NCI-H82 (cell line): ENCODE data around the gene CCR9.

Experiments
- DNase-seq: peaks from one replicate; lab custom pipeline; 2025; lab: John Stamatoyannopoulos, UW

Gene CCR9

GRCh38 chr3:45907769-45908705, 21.7 kb downstream of the CCR9 start:
- no peak for DNase-seq

- DNase-seq: no peak
Measured at GRCh38 chr3:45908761-45909160, 22.4 kb downstream of the CCR9 start.

- DNase-seq: no peak
Measured at GRCh38 chr3:45909542-45909941, 23.2 kb downstream of the CCR9 start.

DNA sequence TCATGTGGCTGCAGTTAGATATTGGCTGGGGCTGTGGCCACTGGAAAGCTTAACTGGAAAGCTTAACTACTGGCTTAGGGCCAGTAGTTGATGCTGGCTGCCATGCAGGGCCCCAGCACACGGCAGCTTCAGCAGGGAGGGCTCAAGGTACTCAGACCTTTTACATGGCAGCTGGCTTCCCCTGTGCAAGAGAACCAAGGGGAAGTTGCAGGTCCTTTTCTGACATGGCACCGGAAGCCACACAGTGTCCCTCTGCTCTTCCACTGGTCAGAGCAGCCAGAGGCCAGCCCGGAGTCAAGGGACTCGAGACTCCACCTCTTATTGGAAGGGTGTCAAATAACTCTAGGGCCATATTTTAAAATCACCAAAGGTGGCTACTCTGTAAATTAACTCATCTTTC, 24.5 kb downstream of the CCR9 start:
- DNase-seq: peak; percentile 4

DNA sequence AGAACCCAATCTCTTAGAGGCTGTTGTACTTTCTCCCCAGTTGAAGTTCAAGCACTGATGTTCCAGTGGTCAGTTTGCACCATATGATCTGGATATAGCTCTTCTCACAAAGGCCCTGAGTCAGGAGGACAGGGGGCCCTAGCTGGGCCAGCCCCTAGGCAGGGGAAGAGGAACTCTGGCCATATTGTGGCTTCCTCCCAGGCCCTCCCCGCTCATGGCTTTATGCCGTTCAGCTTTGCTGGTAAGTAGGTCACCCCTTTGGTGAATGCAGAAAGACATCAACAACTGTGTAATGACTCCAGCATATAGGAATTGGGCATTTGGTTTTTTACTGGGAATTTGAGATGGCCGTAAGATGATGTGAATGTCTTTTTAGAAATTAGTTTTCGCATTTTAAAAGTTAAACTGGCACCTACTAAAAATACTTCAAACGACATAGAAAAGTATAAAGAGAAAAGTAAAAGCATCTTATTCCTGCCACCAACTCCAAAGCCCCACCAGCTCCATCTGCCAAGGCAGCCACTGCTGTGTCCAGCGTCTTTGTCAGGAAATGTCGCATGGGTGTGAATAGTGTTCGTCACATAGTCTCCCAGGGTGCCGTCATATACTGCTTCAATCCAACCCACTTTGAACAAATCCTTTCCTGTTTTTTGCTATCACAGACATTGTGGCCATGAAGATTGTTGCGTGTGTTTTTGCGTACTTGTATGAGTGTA, 25.3 kb downstream of the CCR9 start:
- DNase-seq: no peak

DNA sequence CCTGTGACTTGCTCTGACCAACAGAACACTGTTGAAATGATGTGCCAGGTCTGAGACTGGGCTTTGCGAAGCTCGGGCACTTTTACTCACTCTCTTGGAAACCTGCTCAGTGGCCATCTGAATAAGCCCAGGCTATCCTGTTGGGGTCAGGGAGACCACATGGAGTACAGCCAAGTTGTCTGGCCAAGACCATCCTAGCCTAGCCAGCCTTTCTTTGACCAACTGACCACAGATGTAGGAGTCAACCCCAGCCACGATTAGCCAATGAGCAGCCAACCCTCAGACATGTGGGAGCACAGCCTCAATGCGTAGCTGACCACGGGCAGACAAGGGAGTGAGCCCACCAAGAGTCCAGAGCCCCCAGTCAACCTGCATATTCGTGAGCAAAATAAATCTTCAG, 26.1 kb downstream of the CCR9 start:
- DNase-seq: no peak

GRCh38 chr3:45914362-45915058, 28.2 kb downstream of the CCR9 start:
- DNase-seq: no peak

DNA sequence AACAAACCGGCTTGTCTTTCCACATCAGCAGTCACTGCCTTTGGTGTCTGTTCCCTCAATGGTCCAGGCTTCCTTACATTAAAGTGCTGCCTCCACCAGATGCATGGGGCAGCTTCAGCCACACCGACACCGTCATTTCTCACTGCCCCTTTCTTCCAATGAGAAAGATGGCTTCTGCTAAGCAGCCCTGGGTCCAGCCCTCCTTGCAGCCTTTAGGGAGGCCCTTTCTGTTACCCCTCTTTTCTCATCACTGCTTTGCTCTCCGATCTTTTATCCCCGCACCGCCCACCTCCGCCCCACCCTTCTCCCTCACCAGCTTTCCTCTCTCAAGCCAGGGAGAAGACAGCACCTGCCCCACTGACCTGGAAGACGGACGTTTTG, 28.7 kb downstream of the CCR9 start:
- DNase-seq: no peak

- DNase-seq: no peak
Measured at GRCh38 chr3:45915518-45916231, 29.3 kb downstream of the CCR9 start.

GRCh38 chr3:45917146-45917898, 31.0 kb downstream of the CCR9 start:
- DNase-seq: no peak

DNA sequence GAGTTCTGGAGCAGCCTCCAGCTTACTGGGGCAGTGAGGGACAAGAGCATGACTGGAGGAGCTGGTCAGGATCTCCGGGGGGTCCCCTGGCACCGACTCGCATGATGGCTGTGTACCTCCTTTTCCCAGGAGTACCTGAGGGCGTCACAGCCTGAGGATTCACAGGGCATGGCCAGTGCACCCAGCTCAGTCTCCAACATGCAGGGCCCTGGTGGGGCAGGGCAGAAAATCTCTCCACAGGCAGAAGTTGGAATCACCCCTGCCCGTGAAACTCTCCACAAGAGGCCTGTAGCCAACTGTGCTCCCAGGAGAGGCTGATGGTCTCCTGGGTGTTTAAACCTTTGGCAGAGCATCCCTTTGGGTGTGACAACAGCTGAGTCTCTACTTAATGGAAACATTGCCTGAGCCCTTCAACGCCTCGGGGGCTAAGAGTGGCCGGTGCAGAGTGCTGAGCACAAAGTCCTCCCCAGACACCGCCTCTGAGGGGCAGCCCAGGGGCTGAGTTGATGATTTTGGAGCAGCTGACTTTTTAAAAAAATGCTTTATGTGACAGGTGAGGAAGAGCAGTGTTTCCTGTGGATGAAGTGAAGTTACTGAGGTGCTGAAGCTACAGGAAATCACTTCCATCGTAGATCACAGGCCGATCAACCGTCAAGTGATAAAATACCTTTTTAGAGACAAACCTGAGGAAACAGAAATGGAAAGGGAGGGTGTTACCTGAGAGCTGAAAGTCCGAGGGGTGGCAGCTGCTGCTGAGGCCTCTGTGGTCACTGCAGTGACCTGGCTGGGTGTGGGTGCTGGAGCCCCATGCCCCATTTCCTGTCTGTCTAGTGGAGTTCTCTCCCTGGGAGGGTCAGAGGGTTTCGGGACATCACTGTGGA, 35.1 kb downstream of the CCR9 start:
- DNase-seq: no peak

- no peak for DNase-seq
Measured at GRCh38 chr3:45922039-45922326, 35.6 kb downstream of the CCR9 start.

DNA sequence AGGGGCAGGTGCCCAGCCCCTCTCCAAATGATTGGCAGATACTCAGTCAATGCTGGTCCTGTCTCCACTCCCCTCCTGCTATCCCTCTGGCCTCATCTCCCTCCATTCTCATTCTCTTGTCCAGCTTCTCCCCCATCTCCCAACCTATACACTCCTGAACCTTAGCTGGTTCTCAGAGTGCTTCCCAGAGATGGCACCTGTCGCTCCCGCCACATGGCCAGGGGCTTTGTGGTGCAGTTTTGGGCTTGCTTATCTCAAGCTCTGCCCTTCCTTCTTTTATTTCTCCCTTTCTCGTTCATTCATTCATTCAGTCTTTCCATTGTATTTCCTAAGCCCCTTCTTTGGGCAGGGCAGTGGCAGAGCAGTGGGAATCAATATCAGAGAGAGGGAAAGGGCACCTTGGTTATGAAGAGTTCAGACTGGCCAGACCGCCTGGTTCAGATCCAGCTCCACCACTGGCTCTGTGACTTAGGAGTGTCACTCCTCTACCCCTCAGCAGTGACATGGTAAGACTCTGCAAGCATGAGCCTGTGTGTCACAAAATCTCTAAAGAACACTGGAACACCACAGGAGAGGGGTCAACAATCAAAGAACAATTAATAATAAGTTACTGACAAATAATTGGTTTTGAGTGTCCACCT, 36.7 kb downstream of the CCR9 start:
- DNase-seq: no peak

DNA sequence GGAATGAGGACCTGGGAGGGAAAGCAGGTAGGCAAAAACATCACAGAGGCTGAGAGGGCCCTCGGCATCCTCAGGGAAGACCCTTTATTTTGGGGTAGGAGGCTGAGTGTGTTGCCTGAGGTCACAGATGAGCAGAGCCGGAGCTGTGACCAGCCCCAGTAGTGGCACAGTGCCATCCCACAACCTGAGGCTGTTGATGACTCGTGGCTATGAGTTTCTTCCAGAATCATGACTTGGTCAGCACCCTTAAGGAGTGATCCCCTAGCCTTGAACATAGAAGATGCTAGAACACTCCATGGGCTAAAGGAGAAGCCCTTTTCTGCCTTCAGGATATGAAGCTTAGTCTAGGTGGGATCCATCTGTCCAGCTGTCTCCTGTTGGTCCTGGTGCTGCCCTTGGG, 37.4 kb downstream of the CCR9 start:
- DNase-seq: no peak

DNA sequence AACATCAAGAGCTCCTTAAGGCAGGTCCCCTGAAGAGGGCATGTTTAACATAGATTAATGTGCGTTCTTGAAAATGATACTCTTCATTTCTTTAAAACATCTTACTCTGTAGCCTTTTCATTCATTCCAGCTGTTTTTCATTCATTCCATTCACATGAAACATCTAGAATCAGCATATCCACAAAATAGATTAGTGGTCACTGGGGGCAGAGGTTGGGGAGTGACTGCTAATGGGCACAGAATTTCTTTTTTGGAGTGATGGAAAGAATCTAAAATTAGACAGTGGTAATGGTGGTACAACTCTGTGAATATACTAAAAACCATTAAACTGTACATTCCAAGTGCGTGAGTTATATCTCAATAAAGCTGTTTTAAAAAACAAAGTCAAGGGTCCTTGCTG, 41.5 kb downstream of the CCR9 start:
- no peak for DNase-seq

- peak; percentile 41 for DNase-seq
Measured at GRCh38 chr3:45929042-45929679, 42.8 kb downstream of the CCR9 start.

DNA sequence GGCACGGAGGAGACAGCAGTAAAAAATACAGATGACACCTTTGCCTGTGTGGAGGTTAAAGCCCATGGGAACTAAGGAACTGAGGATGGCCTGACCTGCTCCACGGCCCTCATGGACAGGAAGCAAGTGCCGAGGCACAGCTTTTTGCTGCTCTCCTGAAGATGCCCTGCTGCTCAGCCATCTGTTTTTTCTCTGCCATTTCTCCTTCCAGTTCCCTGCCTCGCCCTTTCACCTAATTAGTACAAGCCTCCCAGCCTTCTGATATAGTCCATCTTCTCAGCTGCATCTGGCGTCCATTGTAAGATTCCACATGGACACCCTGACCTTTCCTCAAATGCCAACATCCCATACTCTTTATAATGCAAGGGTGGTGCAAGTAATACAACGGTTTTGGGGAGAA, 45.2 kb downstream of the CCR9 start:
- DNase-seq: no peak

DNA sequence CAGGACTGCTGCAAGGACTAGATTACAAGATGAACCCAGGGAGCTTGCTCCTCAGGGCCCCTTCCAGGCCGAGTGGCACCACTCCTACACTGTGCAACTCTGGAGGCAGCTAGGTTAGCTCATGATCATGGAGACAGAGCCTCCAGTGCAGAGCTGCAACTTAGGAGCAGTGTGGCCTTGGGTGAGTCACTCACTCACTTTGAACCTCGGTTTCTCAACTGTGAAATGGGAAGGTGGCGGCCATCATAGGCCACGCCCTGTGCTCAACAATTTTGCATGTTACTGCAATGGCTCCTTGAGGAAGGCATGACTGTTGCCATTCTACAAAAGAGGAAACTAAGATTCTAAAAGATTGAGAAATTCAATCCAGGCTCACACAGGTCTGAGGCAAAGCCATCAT, 45.8 kb downstream of the CCR9 start:
- DNase-seq: no peak

DNA sequence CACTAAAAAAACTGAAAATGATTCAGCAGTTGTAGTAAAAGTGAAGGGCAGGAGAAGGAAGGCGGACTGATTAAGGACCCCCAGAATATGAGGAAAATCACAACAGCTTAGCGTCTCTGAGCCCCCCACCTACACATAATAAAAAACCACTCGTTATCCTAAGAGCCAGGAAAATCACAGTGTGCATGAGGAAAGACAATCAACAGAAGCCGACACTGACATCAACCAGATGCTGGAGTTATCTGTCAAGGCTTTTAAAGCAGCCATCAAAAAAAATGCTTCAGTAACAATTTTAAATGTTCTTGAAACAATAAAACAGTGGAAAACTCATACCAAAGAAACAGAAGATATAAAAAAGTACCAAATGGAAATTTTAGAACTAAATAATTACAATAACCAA, 47.2 kb downstream of the CCR9 start:
- no peak for DNase-seq

GRCh38 chr3:45936261-45936660, 49.9 kb downstream of the CCR9 start:
- DNase-seq: no peak
